Measurements from ENCODE around the gene FST. TPM values are rescaled to one million over a fixed set of nuclear protein-coding genes. Genes with fewer than 3 reads are reported as not detected.

The FST gene
- total RNA-seq (2014; rRNA removed; shearing (Covaris generic)) (61.2 and 87.0 TPM in 2 replicates), polyA plus RNA-seq (2016; fragmentation: Nextera tagmentation; extraction: Ambion mirVana) (56.0 and 85.0 TPM in 2 replicates)

DNA sequence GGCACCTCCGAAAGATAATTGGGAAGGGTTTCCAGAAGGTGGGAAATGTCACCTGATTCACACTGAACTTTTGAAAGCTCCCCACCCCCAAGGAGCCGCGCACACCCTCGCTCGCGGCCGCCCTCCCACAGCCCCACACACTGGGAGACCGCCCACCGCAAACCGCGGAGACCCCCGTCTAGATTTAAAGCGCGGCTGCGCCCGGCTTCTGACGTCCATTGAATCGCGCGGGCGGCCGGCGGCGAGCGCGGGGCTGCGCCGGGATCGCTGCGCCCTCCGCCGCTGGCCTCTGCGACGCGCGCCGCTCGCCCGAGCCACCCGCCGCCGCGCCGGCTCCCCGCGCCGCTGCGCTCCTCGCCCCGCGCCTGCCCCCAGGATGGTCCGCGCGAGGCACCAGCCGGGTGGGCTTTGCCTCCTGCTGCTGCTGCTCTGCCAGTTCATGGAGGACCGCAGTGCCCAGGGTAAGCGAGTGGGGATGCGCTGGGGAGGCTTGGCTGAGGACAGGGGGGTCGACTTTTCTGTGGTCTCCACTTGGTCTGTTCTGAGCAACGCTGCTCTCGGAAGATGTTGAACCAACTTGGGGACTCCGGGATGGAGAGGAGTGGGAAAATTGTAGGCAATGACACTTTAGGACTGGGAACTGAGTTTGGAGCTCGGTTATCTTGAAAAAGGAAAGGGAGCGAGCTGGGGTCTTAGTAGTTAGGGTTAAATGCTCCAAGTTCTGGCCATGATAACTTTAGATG is at the start of gene FST:
Gene FST, plus strand, starts transcription at position 214 of the 743 bp plus-strand sequence. Its CDS starts 163 bp downstream, at position 377.
- Histone ChIP-seq H3K4me3 (peak within 1 kb of the TSS; percentile 95), H3K9me2 (ENCODE audit: insufficient read depth) (no peaks in the 10 kb centered on the region), H3K36me3 (ENCODE audit: low read depth) (peaks cover 22% of the 10 kb centered on the region), H3F3A (ENCODE audit: insufficient read depth) (peaks cover 22% of the 10 kb centered on the region; the same call in 1 of the 2 replicates), H3K4me1 (ENCODE audit: insufficient read depth) (0 out of 2 replicates have a peak, but pooled peaks cover 8% of the 10 kb centered on the region), H2AFZ (peak within 1 kb of the TSS; percentile 95), H3K9ac (peak within 1 kb of the TSS; percentile 93), H3K27ac (peak within 1 kb of the TSS; percentile 83), H3K9me3 (ENCODE audit: low read depth) (no peaks in the 10 kb centered on the region), H3K79me2 (ENCODE audit: insufficient read depth) (peaks cover 35% of the 10 kb centered on the region), H3K4me2 (ENCODE audit: unreplicated experiment) (peak within 1 kb of the TSS; percentile 100), H4K20me1 (ENCODE audit: insufficient read depth) (no peaks in the 10 kb centered on the region), H3K27me3 (replicated peaks; ENCODE audit: insufficient read depth) (no peaks in the 10 kb centered on the region)
- peak; percentile 77 for DNase-seq
- in situ Hi-C loops (cut with MboI), result no loop called here
- 1 to 3% methylated on average over 53 to 61 of the region's 64 CpGs for WGBS, 2 experiments (ENCODE audit: low coverage in 1 of 2, low lambda C conversion rate in 2 of 2, missing lambda C conversion rate in 2 of 2)
- TF ChIP-seq EZH2phosphoT487 (IDR thresholded peaks at IDR 0.05; ENCODE audit: insufficient read depth, low read depth) (no peak), EZH2 (IDR thresholded peaks at IDR 0.05; ENCODE audit: insufficient read depth, poor library complexity, severe bottlenecking) (no peak)

GRCh38 chr5:53431665-53432064 is 48.8 kb upstream of the FST start:
- Histone ChIP-seq H3K79me2 (ENCODE audit: insufficient read depth) (no peaks in the 10 kb centered on the region), H2AFZ (no peak overlapping the region), H3K4me2 (ENCODE audit: unreplicated experiment) (peak overlapping the region; percentile 1), H3K4me3 (no peak overlapping the region), H3F3A (ENCODE audit: insufficient read depth) (peaks cover 17% of the 10 kb centered on the region; the same call in 1 of the 2 replicates), H3K9me2 (ENCODE audit: insufficient read depth) (no peaks in the 10 kb centered on the region), H3K27ac (peak overlapping the region; percentile 39), H4K20me1 (ENCODE audit: insufficient read depth) (no peaks in the 10 kb centered on the region), H3K36me3 (ENCODE audit: low read depth) (no peaks in the 10 kb centered on the region), H3K9ac (no peak overlapping the region), H3K27me3 (replicated peaks; ENCODE audit: insufficient read depth) (no peaks in the 10 kb centered on the region), H3K9me3 (ENCODE audit: low read depth) (no peaks in the 10 kb centered on the region), H3K4me1 (ENCODE audit: insufficient read depth) (peaks cover 29% of the 10 kb centered on the region)
- DNase-seq, result peak; percentile 67
- in situ Hi-C loops (cut with MboI), result loop anchor here (25.0 kb wide), 1 partner anchor 269 kb away; no protein-coding TSS in a partner anchor
- TF ChIP-seq EZH2phosphoT487 (IDR thresholded peaks at IDR 0.05; ENCODE audit: insufficient read depth, low read depth), result no peak
- TF ChIP-seq EZH2 (IDR thresholded peaks at IDR 0.05; ENCODE audit: insufficient read depth, poor library complexity, severe bottlenecking), result no peak
- 23% methylated on average over 6 of the region's 6 CpGs for WGBS, 2 experiments (ENCODE audit: low coverage in 1 of 2, low lambda C conversion rate in 2 of 2, missing lambda C conversion rate in 2 of 2)

GRCh38 chr5:53433026-53433425 is 47.4 kb upstream of the FST start:
- Histone ChIP-seq H3K9ac (no peak overlapping the region), H3K27ac (no peak overlapping the region), H3K27me3 (replicated peaks; ENCODE audit: insufficient read depth) (no peaks in the 10 kb centered on the region), H3K9me2 (ENCODE audit: insufficient read depth) (no peaks in the 10 kb centered on the region), H3K4me2 (ENCODE audit: unreplicated experiment) (no peak overlapping the region), H3K9me3 (ENCODE audit: low read depth) (no peaks in the 10 kb centered on the region), H3K4me1 (ENCODE audit: insufficient read depth) (peaks cover 27% of the 10 kb centered on the region), H3K36me3 (ENCODE audit: low read depth) (no peaks in the 10 kb centered on the region), H3F3A (ENCODE audit: insufficient read depth) (peaks cover 18% of the 10 kb centered on the region; the same call in 1 of the 2 replicates), H4K20me1 (ENCODE audit: insufficient read depth) (no peaks in the 10 kb centered on the region), H3K79me2 (ENCODE audit: insufficient read depth) (no peaks in the 10 kb centered on the region), H3K4me3 (no peak overlapping the region), H2AFZ (no peak overlapping the region)
- DNase-seq, result no peak
- TF ChIP-seq EZH2 (IDR thresholded peaks at IDR 0.05; ENCODE audit: insufficient read depth, poor library complexity, severe bottlenecking), result no peak
- TF ChIP-seq EZH2phosphoT487 (IDR thresholded peaks at IDR 0.05; ENCODE audit: insufficient read depth, low read depth), result no peak
- in situ Hi-C loops (cut with MboI), result loop anchor here (25.0 kb wide), 1 partner anchor 271 kb away; no protein-coding TSS in a partner anchor
- WGBS, 2 experiments (ENCODE audit: low coverage in 1 of 2, low lambda C conversion rate in 2 of 2, missing lambda C conversion rate in 2 of 2), result 98 to 100% methylated on average over 1 of the region's 1 CpG

- 94 to 100% methylated on average over 1 of the region's 1 CpG for WGBS, 2 experiments (ENCODE audit: low coverage in 1 of 2, low lambda C conversion rate in 2 of 2, missing lambda C conversion rate in 2 of 2)
- Histone ChIP-seq H3F3A (ENCODE audit: insufficient read depth) (peaks cover 33% of the 10 kb centered on the region), H3K9me2 (ENCODE audit: insufficient read depth) (no peaks in the 10 kb centered on the region), H3K4me2 (ENCODE audit: unreplicated experiment) (no peak overlapping the region), H3K9me3 (ENCODE audit: low read depth) (no peaks in the 10 kb centered on the region), H2AFZ (no peak overlapping the region), H3K4me3 (no peak overlapping the region), H3K9ac (no peak overlapping the region), H3K36me3 (ENCODE audit: low read depth) (no peaks in the 10 kb centered on the region), H3K27me3 (replicated peaks; ENCODE audit: insufficient read depth) (no peaks in the 10 kb centered on the region), H3K4me1 (ENCODE audit: insufficient read depth) (peaks cover 39% of the 10 kb centered on the region), H4K20me1 (ENCODE audit: insufficient read depth) (no peaks in the 10 kb centered on the region), H3K27ac (no peak overlapping the region), H3K79me2 (ENCODE audit: insufficient read depth) (no peaks in the 10 kb centered on the region)
- in situ Hi-C loops (cut with MboI), result loop anchor here (25.0 kb wide), 1 partner anchor 272 kb away; no protein-coding TSS in a partner anchor
- DNase-seq, result peak; percentile 29
- TF ChIP-seq EZH2 (IDR thresholded peaks at IDR 0.05; ENCODE audit: insufficient read depth, poor library complexity, severe bottlenecking), result no peak
- no peak for TF ChIP-seq EZH2phosphoT487 (IDR thresholded peaks at IDR 0.05; ENCODE audit: insufficient read depth, low read depth)
These were observed 45.9 kb upstream of the FST start for GRCh38 chr5:53434541-53434940.
